Measurements from ENCODE around the gene PPP1R9B.

Gene PPP1R9B

DNA sequence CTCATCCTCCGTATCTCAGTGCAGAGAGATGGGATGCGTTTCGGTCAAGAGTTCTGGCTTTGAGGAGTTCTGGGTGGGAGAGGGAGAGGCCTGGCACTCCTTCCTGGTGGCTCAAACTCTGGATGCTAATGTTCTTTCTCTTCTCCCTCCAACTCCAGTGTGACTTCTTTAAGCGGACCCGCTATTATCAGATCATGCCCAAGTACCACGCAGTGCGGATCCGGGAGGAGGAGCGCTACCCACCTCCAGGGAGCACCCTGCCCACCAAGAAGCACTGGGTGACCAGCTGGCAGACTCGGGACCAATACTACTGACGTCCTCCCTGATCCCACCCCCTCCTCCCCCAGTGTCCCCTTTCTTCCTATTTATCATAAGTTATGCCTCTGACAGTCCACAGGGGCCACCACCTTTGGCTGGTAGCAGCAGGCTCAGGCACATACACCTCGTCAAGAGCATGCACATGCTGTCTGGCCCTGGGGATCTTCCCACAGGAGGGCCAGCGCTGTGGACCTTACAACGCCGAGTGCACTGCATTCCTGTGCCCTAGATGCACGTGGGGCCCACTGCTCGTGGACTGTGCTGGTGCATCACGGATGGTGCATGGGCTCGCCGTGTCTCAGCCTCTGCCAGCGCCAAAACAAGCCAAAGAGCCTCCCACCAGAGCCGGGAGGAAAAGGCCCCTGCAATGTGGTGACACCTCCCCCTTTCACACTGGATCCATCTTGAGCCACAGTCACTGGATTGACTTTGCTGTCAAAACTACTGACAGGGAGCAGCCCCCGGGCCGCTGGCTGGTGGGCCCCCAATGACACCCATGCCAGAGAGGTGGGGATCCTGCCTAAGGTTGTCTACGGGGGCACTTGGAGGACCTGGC, 61.3 kb downstream of the PPP1R9B start:
- DNase-seq (ENCODE audit: low spot score): no peak

GRCh38 chr17:50087912-50088405, 62.5 kb downstream of the PPP1R9B start:
- DNase-seq (ENCODE audit: low spot score): no peak

DNA sequence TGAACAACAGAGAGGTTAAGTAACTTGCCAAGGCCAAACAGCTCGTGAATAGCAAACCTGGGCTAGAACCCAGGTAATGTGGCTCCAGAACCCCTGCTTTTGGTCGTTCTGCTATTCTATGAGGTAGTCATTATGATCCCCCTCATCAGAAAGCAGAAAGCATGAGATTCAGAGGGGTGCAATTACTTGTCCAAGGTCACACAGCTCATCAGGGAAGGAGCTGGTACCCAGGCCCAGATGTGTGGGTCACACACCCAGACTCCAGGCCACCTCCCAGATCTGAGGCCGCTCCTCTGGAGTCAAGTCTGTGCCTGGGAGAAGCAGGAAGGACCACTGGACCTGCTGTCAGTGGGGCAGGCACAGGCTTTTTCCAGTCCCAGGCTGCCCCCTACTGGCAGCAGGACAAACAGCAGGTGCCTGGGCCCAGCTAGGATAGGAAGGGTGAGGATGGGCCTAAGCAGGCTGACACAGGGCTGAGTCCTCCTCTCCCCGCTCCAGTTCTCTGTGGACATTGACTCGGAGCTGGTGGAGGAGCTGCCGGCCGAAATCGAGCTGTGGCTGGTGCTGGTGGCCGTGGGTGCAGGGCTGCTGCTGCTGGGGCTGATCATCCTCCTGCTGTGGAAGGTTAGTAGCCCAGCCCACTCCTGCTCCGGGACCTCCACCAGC, 63.1 kb downstream of the PPP1R9B start:
- peak; percentile 34 for DNase-seq (ENCODE audit: low spot score)
